ENCODE measurements around the gene NT5M. TPM values are rescaled to one million over a fixed set of nuclear protein-coding genes. Genes with fewer than 3 reads are reported as not detected.

NT5M gene
- polyA plus RNA-seq, 3 donors: 0.23 to 0.57 (median 0.25) TPM

DNA sequence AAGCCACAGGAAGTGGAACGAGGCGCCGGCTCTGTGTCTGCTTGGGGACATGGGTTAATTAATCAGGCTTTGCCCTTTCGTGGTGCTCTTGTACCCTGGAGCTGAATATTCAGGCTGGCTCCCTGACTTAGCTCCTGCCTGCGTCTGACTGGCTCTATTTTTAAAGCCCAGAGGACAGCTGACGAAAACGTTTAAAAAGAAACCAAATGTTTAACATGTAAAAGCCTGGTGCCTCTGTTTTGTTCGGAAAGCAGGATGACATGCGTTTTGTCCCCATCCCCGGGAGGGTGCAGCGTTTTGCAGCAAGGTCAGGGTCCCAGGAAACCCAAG, 61.1 kb downstream of the NT5M start:
- Mint-ChIP-seq H3K4me1 (no peaks in the 10 kb centered on the region), H3K9me3 (peaks cover 4 to 24% (median 13%) of the 10 kb centered on the region in 7 donors), H3K27me3 (ENCODE audit: low read depth in 3 of 3) (peaks cover 0 to 10% (median 7%) of the 10 kb centered on the region in 3 donors), H3K36me3 (no peaks in the 10 kb centered on the region), H3K4me3 (no peak overlapping the region), H3K27ac (no peak overlapping the region)
- no peaks in the 10 kb centered on the region for H3K36me3 ChIP-seq (replicated peaks in 1 of 2; ENCODE audit: control insufficient read depth in 1 of 2, insufficient read depth in 2 of 2, low read length in 2 of 2)
- H3K9me3 ChIP-seq (replicated peaks in 1 of 2; ENCODE audit: control insufficient read depth in 1 of 2, insufficient read depth in 1 of 2, low read length in 2 of 2): peaks cover 0 to 8% of the 10 kb centered on the region in 2 donors
- no peaks in the 10 kb centered on the region for H4K20me1 ChIP-seq (ENCODE audit: insufficient read depth, low read length)
- intact Hi-C loops (cut with micrococcal nuclease): no loop called here
- TF ChIP-seq, protein P1, sequence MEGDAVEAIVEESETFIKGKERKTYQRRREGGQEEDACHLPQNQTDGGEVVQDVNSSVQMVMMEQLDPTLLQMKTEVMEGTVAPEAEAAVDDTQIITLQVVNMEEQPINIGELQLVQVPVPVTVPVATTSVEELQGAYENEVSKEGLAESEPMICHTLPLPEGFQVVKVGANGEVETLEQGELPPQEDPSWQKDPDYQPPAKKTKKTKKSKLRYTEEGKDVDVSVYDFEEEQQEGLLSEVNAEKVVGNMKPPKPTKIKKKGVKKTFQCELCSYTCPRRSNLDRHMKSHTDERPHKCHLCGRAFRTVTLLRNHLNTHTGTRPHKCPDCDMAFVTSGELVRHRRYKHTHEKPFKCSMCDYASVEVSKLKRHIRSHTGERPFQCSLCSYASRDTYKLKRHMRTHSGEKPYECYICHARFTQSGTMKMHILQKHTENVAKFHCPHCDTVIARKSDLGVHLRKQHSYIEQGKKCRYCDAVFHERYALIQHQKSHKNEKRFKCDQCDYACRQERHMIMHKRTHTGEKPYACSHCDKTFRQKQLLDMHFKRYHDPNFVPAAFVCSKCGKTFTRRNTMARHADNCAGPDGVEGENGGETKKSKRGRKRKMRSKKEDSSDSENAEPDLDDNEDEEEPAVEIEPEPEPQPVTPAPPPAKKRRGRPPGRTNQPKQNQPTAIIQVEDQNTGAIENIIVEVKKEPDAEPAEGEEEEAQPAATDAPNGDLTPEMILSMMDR (IDR thresholded peaks at IDR 0.05): no peak
- no peak overlapping the region for H3K4me2 ChIP-seq (replicated peaks; ENCODE audit: extremely low read depth, low read length, poor library complexity, severe bottlenecking)
- 74% methylated on average over 10 of the region's 11 CpGs for WGBS (ENCODE audit: insufficient coverage)
- no peak overlapping the region for H3K27ac ChIP-seq (ENCODE audit: low read depth in 1 of 2, low read length in 2 of 2)
- H3K27me3 ChIP-seq (ENCODE audit: control insufficient read depth in 2 of 2, insufficient read depth in 2 of 2, low read length in 2 of 2): no peaks in the 10 kb centered on the region
- no peaks in the 10 kb centered on the region for H3K4me1 ChIP-seq (ENCODE audit: control insufficient read depth in 1 of 2, insufficient read depth in 2 of 2, low read length in 2 of 2)
- DNase-seq: no peak
- no peak overlapping the region for H2AFZ ChIP-seq (ENCODE audit: insufficient read depth, low read depth, low read length, poor library complexity, severe bottlenecking)
- no peaks in the 10 kb centered on the region for H3K79me2 ChIP-seq (ENCODE audit: insufficient read depth, low read length)
- no peak overlapping the region for H3K9ac ChIP-seq (ENCODE audit: insufficient read depth, low read length, poor library complexity, severe bottlenecking)
- no peak overlapping the region for H3K4me3 ChIP-seq (replicated peaks in 1 of 3; ENCODE audit: low read depth in 2 of 3, low read length in 3 of 3)

DNA sequence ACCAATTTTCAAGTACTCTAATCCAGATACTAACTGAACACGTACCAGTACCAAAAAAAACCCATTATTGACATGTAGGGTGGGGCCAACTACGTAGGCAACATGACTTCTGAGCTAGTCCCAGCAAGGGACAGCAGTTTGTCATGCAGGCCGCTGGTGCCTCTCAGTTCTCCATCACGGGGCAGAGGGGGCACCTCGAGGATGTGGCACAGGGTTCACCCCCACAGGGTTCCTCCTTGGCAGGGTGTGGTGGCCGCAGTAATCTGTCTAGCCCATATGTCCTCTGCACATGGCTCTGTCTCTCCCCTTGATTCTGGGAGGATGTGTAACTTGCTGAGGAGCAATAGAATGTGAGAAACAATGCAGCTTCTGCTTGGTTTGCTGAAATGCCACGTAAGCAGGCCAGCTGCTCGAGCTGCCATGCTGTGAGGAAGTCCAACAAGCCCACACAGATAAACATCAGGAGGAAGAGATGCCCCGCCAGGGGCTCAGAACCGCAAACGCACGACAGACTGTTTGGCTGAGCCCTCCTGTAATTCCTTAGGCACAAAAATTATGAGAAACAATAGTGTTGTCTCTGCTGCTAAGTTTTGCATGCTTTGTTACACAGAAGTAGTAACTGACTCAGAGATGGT, 62.4 kb downstream of the NT5M start:
- Mint-ChIP-seq H3K9me3 (peaks cover 0 to 14% (median 9%) of the 10 kb centered on the region in 7 donors), H3K4me3 (no peak overlapping the region), H3K27ac (no peak overlapping the region), H3K27me3 (ENCODE audit: low read depth in 3 of 3) (peaks cover 0 to 9% (median 7%) of the 10 kb centered on the region in 3 donors), H3K36me3 (no peaks in the 10 kb centered on the region), H3K4me1 (no peaks in the 10 kb centered on the region)
- Histone ChIP-seq H3K9me3 (replicated peaks in 1 of 2; ENCODE audit: control insufficient read depth in 1 of 2, insufficient read depth in 1 of 2, low read length in 2 of 2) (peaks cover 0 to 8% of the 10 kb centered on the region in 2 donors), H4K20me1 (ENCODE audit: insufficient read depth, low read length) (no peaks in the 10 kb centered on the region), H3K36me3 (replicated peaks in 1 of 2; ENCODE audit: control insufficient read depth in 1 of 2, insufficient read depth in 2 of 2, low read length in 2 of 2) (no peaks in the 10 kb centered on the region), H3K9ac (ENCODE audit: insufficient read depth, low read length, poor library complexity, severe bottlenecking) (no peak overlapping the region), H3K79me2 (ENCODE audit: insufficient read depth, low read length) (no peaks in the 10 kb centered on the region), H3K27ac (ENCODE audit: low read depth in 1 of 2, low read length in 2 of 2) (no peak overlapping the region), H3K4me1 (ENCODE audit: control insufficient read depth in 1 of 2, insufficient read depth in 2 of 2, low read length in 2 of 2) (no peaks in the 10 kb centered on the region), H2AFZ (ENCODE audit: insufficient read depth, low read depth, low read length, poor library complexity, severe bottlenecking) (no peak overlapping the region), H3K27me3 (ENCODE audit: control insufficient read depth in 2 of 2, insufficient read depth in 2 of 2, low read length in 2 of 2) (no peaks in the 10 kb centered on the region), H3K4me3 (replicated peaks in 1 of 3; ENCODE audit: low read depth in 2 of 3, low read length in 3 of 3) (no peak overlapping the region), H3K4me2 (replicated peaks; ENCODE audit: extremely low read depth, low read length, poor library complexity, severe bottlenecking) (no peak overlapping the region)
- intact Hi-C loops (cut with micrococcal nuclease): no loop called here
- TF ChIP-seq, protein P1 (IDR thresholded peaks at IDR 0.05): no peak
- WGBS (ENCODE audit: insufficient coverage): 93% methylated on average over 10 of the region's 12 CpGs
- DNase-seq: no peak
